H9 (cell line): ENCODE data around the gene DNAJC17. TPM values are rescaled to one million over a fixed set of nuclear protein-coding genes. Genes with fewer than 3 reads are reported as not detected.

Experiments used
- DNase-seq: peaks from one replicate; pipeline ENCODE4 v3.0.0-alpha.2; 2017
- H2AFZ ChIP-seq: one replicate; pipeline ENCODE4 v1.6.1; 2013; ENCODE audit warnings: mild to moderate bottlenecking, low read length, control low read depth, moderate library complexity
- H2AK5ac ChIP-seq: 2 replicates; pipeline ENCODE4 v1.6.1; 2013; ENCODE audit warnings: low read length, control low read depth, mixed read lengths; ENCODE audit not compliant: insufficient read length
- H2BK120ac ChIP-seq: one replicate; pipeline ENCODE4 v1.6.1; 2013; ENCODE audit warnings: low read depth, mild to moderate bottlenecking, low read length, control low read depth, inconsistent platforms; ENCODE audit not compliant: poor library complexity, severe bottlenecking
- H2BK12ac ChIP-seq: 2 replicates; pipeline ENCODE4 v1.6.1; 2013; ENCODE audit warnings: low read length, control low read depth, mixed read lengths, low read depth; ENCODE audit not compliant: insufficient read length
- H2BK15ac ChIP-seq: 2 replicates; pipeline ENCODE4 v1.6.1; 2013; ENCODE audit warnings: low read depth, low read length, control low read depth
- H2BK20ac ChIP-seq: one replicate; pipeline ENCODE4 v1.6.1; 2013; ENCODE audit warnings: low read depth, mild to moderate bottlenecking, low read length, control low read depth, inconsistent platforms; ENCODE audit not compliant: poor library complexity, severe bottlenecking
- H2BK5ac ChIP-seq: 2 replicates; pipeline ENCODE4 v1.6.1; 2013; ENCODE audit warnings: low read length, control low read depth, mixed read lengths; ENCODE audit not compliant: insufficient read length
- H3K14ac ChIP-seq: 2 replicates; pipeline ENCODE4 v1.6.1; 2013; ENCODE audit warnings: low read length, control low read depth; ENCODE audit not compliant: insufficient read depth
- H3K18ac ChIP-seq: 2 replicates; pipeline ENCODE4 v1.6.1; 2013; ENCODE audit warnings: low read depth, mild to moderate bottlenecking, mixed read lengths, low read length, control low read depth; ENCODE audit not compliant: insufficient read length
- H3K23ac ChIP-seq: 2 replicates; pipeline ENCODE4 v1.6.1; 2013; ENCODE audit warnings: low read length, control low read depth, mixed read lengths, low read depth; ENCODE audit not compliant: insufficient read length
- H3K23me2 ChIP-seq: 2 replicates; pipeline ENCODE4 v1.6.1; 2013; ENCODE audit warnings: low read depth, mild to moderate bottlenecking, mixed read lengths, low read length, control low read depth; ENCODE audit not compliant: insufficient read length, poor library complexity, severe bottlenecking
- H3K27ac ChIP-seq: 2 replicates; pipeline ENCODE4 v1.5.1; 2013; ENCODE audit warnings: low read length, control low read depth, mixed read lengths, low read depth; ENCODE audit not compliant: insufficient read length
- H3K27me3 ChIP-seq: 2 replicates; pipeline ENCODE4 v1.6.1; 2013; ENCODE audit warnings: low read length, control low read depth, inconsistent platforms; ENCODE audit not compliant: insufficient read depth
- H3K4ac ChIP-seq: 2 replicates; pipeline ENCODE4 v1.6.1; 2013; ENCODE audit warnings: low read depth, mild to moderate bottlenecking, control low read depth, inconsistent platforms, low read length, moderate library complexity
- H3K4me1 ChIP-seq: 2 replicates; pipeline ENCODE4 v1.6.1; 2013; ENCODE audit warnings: low read length, control low read depth, inconsistent platforms; ENCODE audit not compliant: insufficient read depth
- H3K4me2 ChIP-seq: 2 replicates; pipeline ENCODE4 v1.6.1; 2013; ENCODE audit warnings: low read length, control low read depth, mixed read lengths; ENCODE audit not compliant: insufficient read length, insufficient read depth
- H3K56ac ChIP-seq: 2 replicates; pipeline ENCODE4 v1.6.1; 2013; ENCODE audit warnings: low read depth, mild to moderate bottlenecking, mixed read lengths, low read length, control low read depth; ENCODE audit not compliant: insufficient read length
- H3K79me1 ChIP-seq: 2 replicates; pipeline ENCODE4 v1.6.1; 2013; ENCODE audit warnings: low read depth, mild to moderate bottlenecking, moderate library complexity, low read length, control low read depth, inconsistent platforms; ENCODE audit not compliant: insufficient read depth, poor library complexity, severe bottlenecking
- H3K79me2 ChIP-seq: 2 replicates; pipeline ENCODE4 v1.6.1; 2013; ENCODE audit warnings: low read length, control low read depth, inconsistent platforms; ENCODE audit not compliant: insufficient read depth
- H3K9ac ChIP-seq: 2 replicates; pipeline ENCODE4 v1.6.1; 2013; ENCODE audit warnings: low read length, control low read depth, mixed read lengths; ENCODE audit not compliant: insufficient read length; ENCODE audit errors: extremely low read depth
- H3K9me3 ChIP-seq: one replicate; pipeline ENCODE4 v1.6.1; 2013; ENCODE audit warnings: low read depth, low read length, inconsistent platforms; ENCODE audit not compliant: control insufficient read depth
- H3T11ph ChIP-seq: one replicate; pipeline ENCODE4 v1.6.1; 2013; ENCODE audit warnings: mild to moderate bottlenecking, low read length, control low read depth, inconsistent platforms
- H4K20me1 ChIP-seq: one replicate; pipeline ENCODE4 v1.6.1; 2013; ENCODE audit not compliant: control insufficient read depth, insufficient read length, insufficient read depth
- H4K5ac ChIP-seq: 2 replicates; pipeline ENCODE4 v1.6.1; 2013; ENCODE audit warnings: low read depth, mild to moderate bottlenecking, mixed read lengths, low read length, control low read depth; ENCODE audit not compliant: insufficient read length
- H4K8ac ChIP-seq: replicated peaks from 2 replicates; pipeline ENCODE4 v1.6.1; 2013; ENCODE audit warnings: low read length, control low read depth, mixed read lengths, low read depth; ENCODE audit not compliant: insufficient read length
- H4K91ac ChIP-seq: 2 replicates; pipeline ENCODE4 v1.6.1; 2013; ENCODE audit warnings: low read depth, mild to moderate bottlenecking, moderate library complexity, mixed read lengths, low read length, control low read depth; ENCODE audit not compliant: insufficient read length
- H3K27ac Mint-ChIP-seq, 3 experiments: 2 replicates in 2 of 3; 3 replicates in 1 of 3; pipeline ENCODE4 v1.8.0; 2020 to 2021; ENCODE audit warnings: mixed read lengths in 3 of 3, mild to moderate bottlenecking in 1 of 3, moderate library complexity in 1 of 3
- H3K27me3 Mint-ChIP-seq: 2 replicates; pipeline ENCODE4 v1.8.0; 2021; ENCODE audit warnings: low read depth, mild to moderate bottlenecking, moderate library complexity, mixed read lengths
- H3K36me3 Mint-ChIP-seq, 3 experiments: 2 replicates in 2 of 3; 3 replicates in 1 of 3; pipeline ENCODE4 v1.8.0; 2020 to 2021; ENCODE audit warnings: low read depth in 3 of 3, mixed read lengths in 3 of 3; ENCODE audit not compliant: insufficient read depth in 1 of 3
- H3K4me1 Mint-ChIP-seq, 2 experiments: 2 replicates each; pipeline ENCODE4 v1.8.0; 2020; ENCODE audit warnings: mixed read lengths in 2 of 2
- H3K4me3 Mint-ChIP-seq, 2 experiments: 2 replicates in 1 of 2; 3 replicates in 1 of 2; pipeline ENCODE4 v1.8.0; 2020 to 2021; ENCODE audit warnings: mild to moderate bottlenecking in 2 of 2, mixed read lengths in 2 of 2, moderate library complexity in 1 of 2
- H3K9me3 Mint-ChIP-seq, 2 experiments: 2 replicates in 1 of 2; 3 replicates in 1 of 2; pipeline ENCODE4 v1.8.0; 2020; ENCODE audit warnings: mild to moderate bottlenecking in 2 of 2, mixed read lengths in 2 of 2, moderate library complexity in 1 of 2
- WGBS: extraction: QIAGEN DNeasy Blood & Tissue Kit; methylation state at CpG from one replicate; pipeline ENCODE4 v1.1.7; 2013; ENCODE audit warnings: missing lambda C conversion rate, low lambda C conversion rate, mixed read lengths; ENCODE audit not compliant: insufficient read length; ENCODE audit errors: extremely low coverage; 5-methylcytosine and 5-hydroxymethylcytosine counted together
- total RNA-seq: library from RNA; stranded (reverse); gene quantifications from 2 replicates; pipeline ENCODE4 v1.2.1, GENCODE V29; 2021
- TF ChIP-seq, protein P1 (sequence below): fragments of 200-600 bp; sonication (generic); conservative IDR thresholded peaks from 3 replicates; pipeline ENCODE4 v1.8.0; 2021; ENCODE audit warnings: antibody characterized with exemption, mild to moderate bottlenecking

Gene DNAJC17
- total RNA-seq, 1 experiment from 2014 or later = 38.3 TPM

DNA sequence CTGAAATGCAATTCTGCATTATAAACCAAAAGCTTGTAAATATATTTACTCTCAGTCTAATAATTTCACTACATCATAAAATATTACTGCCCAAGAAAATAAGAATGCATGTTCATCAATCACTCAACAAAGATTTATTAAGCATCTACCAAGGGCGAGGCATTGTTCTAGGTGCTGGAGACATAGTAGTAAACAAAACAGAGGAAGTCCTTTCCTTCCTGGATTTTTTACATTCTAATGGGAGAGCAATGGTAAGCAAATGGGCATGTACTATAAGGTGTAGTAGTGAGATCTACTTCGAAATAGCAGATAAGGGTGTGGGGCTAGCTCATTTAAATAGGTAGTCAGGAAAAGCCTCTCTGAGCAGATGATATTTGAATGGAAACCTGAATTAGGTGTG lies 11.2 kb downstream of the DNAJC17 start:
- H3K18ac ChIP-seq = no peak overlapping the region
- no CpG with 5 or more reads among the region's 2 CpGs for WGBS
- Mint-ChIP-seq H3K27ac (peak overlapping the region in 1 of 3 experiments; percentile 37; a peak in 2 of 7 replicates), H3K4me3 (no peak overlapping the region), H3K9me3 (no peaks in the 10 kb centered on the region), H3K36me3 (peaks cover 12 to 18% (median 13%) of the 10 kb centered on the region in 3 experiments; a peak in 5 of 7 replicates), H3K4me1 (peaks cover 32 to 38% of the 10 kb centered on the region in 2 experiments), H3K27me3 (no peaks in the 10 kb centered on the region)
- no peak overlapping the region for H3T11ph ChIP-seq
- H2BK120ac ChIP-seq = no peak overlapping the region
- H2AFZ ChIP-seq = no peak overlapping the region
- peaks cover 12% of the 10 kb centered on the region; the same call in 1 of the 2 replicates for H3K4me1 ChIP-seq
- no peak overlapping the region for H3K4ac ChIP-seq
- H2BK5ac ChIP-seq = no peak overlapping the region
- H3K27ac ChIP-seq = no peak overlapping the region
- no peak overlapping the region for H4K8ac ChIP-seq
- no peak overlapping the region for H3K56ac ChIP-seq
- H4K5ac ChIP-seq = no peak overlapping the region
- H3K14ac ChIP-seq = no peak overlapping the region
- H4K20me1 ChIP-seq = no peaks in the 10 kb centered on the region
- no peaks in the 10 kb centered on the region for H3K23me2 ChIP-seq
- no peak overlapping the region for H4K91ac ChIP-seq
- no peaks in the 10 kb centered on the region for H3K79me2 ChIP-seq
- TF ChIP-seq, protein P1, sequence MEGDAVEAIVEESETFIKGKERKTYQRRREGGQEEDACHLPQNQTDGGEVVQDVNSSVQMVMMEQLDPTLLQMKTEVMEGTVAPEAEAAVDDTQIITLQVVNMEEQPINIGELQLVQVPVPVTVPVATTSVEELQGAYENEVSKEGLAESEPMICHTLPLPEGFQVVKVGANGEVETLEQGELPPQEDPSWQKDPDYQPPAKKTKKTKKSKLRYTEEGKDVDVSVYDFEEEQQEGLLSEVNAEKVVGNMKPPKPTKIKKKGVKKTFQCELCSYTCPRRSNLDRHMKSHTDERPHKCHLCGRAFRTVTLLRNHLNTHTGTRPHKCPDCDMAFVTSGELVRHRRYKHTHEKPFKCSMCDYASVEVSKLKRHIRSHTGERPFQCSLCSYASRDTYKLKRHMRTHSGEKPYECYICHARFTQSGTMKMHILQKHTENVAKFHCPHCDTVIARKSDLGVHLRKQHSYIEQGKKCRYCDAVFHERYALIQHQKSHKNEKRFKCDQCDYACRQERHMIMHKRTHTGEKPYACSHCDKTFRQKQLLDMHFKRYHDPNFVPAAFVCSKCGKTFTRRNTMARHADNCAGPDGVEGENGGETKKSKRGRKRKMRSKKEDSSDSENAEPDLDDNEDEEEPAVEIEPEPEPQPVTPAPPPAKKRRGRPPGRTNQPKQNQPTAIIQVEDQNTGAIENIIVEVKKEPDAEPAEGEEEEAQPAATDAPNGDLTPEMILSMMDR = no peak
- H3K27me3 ChIP-seq = no peaks in the 10 kb centered on the region
- no peak overlapping the region for H2BK20ac ChIP-seq
- H3K23ac ChIP-seq = no peak overlapping the region
- DNase-seq = no peak
- H2BK15ac ChIP-seq = no peak overlapping the region
- H3K9ac ChIP-seq = no peak overlapping the region
- H3K79me1 ChIP-seq = no peaks in the 10 kb centered on the region
- H3K9me3 ChIP-seq = no peaks in the 10 kb centered on the region
- no peak overlapping the region for H3K4me2 ChIP-seq
- no peak overlapping the region for H2AK5ac ChIP-seq
- H2BK12ac ChIP-seq = no peak overlapping the region
